ENCODE measurements around the gene IL4R.

DNA sequence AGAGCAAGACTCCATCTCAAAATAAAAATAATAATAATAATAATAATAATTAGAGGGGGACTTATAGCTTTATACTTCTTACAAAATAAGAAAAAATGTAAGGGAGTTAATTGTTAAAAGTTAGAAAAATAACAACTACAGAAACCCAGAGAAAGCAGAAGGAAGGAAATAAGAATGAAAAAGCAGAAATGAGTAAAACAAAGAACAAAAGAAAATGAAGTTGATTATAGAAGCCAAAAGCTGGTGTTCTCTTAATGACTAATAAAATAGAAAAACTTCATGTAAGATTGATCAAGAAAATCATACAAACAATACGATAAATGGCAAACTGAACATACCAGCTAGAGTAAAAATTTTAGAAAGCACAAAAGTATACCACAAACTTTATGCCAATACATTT lies 38.4 kb upstream of the IL4R start:
- TF ChIP-seq CTCF (IDR thresholded peaks at IDR 0.05) (no peak), POLR2A (IDR thresholded peaks at IDR 0.05) (no peak), POLR2AphosphoS5 (IDR thresholded peaks at IDR 0.05; ENCODE audit: insufficient read depth in 1 of 2, low read depth in 1 of 2) (no peak)
